NT2/D1 (cell line): ENCODE results near the gene SURF4.

Experiments
- SUZ12 ChIP-seq: IDR thresholded peaks from 2 replicates; pipeline ENCODE4 v1.6.1; 2011; ENCODE audit not compliant: insufficient read length, insufficient read depth; ENCODE audit errors: extremely low read depth
- ZNF274 ChIP-seq: IDR thresholded peaks from 2 replicates; pipeline ENCODE4 v1.6.1; 2011; ENCODE audit warnings: mild to moderate bottlenecking, low read depth, low read length

GRCh38 chr9:133334161-133334560 lies 41.7 kb downstream of the SURF4 start:
- TF ChIP-seq SUZ12, result no peak
- no peak for TF ChIP-seq ZNF274
